Head of caudate nucleus (tissue), 42 donors: Measurements from ENCODE around the gene ERBB4.
A peak's percentile ranks its signal among the peaks of the same experiment; 100 is the strongest.

ENCODE experiments used
- DNase-seq, 42 donors: peaks; one replicate each; pipeline versions ENCODE4 v3.0.0 to v3.0.0-alpha.2; 2020 to 2021; ENCODE audit warnings: mixed read lengths in 7 of 42
- intact Hi-C: fragments of 100-400 bp; cut with DNase I; formaldehyde crosslinking; loops from one replicate; pipeline ENCODE4 v1.15.0; 2022

Gene ERBB4

GRCh38 chr2:211939177-211939576, 599.4 kb downstream of the ERBB4 start:
- DNase-seq, result no peak
- intact Hi-C loops, result no loop called here

GRCh38 chr2:211934811-211935210, 603.8 kb downstream of the ERBB4 start:
- no peak for DNase-seq
- intact Hi-C loops, result no loop called here

GRCh38 chr2:211931314-211931713, 607.3 kb downstream of the ERBB4 start:
- intact Hi-C loops, result no loop called here
- DNase-seq, result no peak

- intact Hi-C loops, result no loop called here
- no peak for DNase-seq
These were observed 608.3 kb downstream of the ERBB4 start for GRCh38 chr2:211930331-211930730.

GRCh38 chr2:211928201-211928600, 610.4 kb downstream of the ERBB4 start:
- intact Hi-C loops, result no loop called here
- peak in 21 of 42 donors; percentile 2 to 51 (median 25) for DNase-seq

GRCh38 chr2:211923019-211923418, 615.6 kb downstream of the ERBB4 start:
- DNase-seq, result no peak
- intact Hi-C loops, result no loop called here

- intact Hi-C loops, result no loop called here
- DNase-seq, result no peak
These were observed 634.6 kb downstream of the ERBB4 start for GRCh38 chr2:211903961-211904360.

GRCh38 chr2:211901226-211901846, 637.3 kb downstream of the ERBB4 start:
- peak in 33 of 42 donors; percentile 2 to 71 (median 25) for DNase-seq
- intact Hi-C loops, result no loop called here

GRCh38 chr2:211900518-211900917, 638.1 kb downstream of the ERBB4 start:
- DNase-seq, result no peak

GRCh38 chr2:211900000-211900399, 638.6 kb downstream of the ERBB4 start:
- intact Hi-C loops, result no loop called here
- no peak for DNase-seq

More at GRCh38 chr2:211900518-211900917, 638.1 kb downstream of the ERBB4 start:
- intact Hi-C loops, result no loop called here

- DNase-seq, result no peak
- intact Hi-C loops, result no loop called here
These were observed 639.9 kb downstream of the ERBB4 start for GRCh38 chr2:211898702-211899101.

GRCh38 chr2:211881449-211881848, 657.2 kb downstream of the ERBB4 start:
- DNase-seq, result no peak
- intact Hi-C loops, result no loop called here

GRCh38 chr2:211879323-211879722, 659.3 kb downstream of the ERBB4 start:
- intact Hi-C loops, result no loop called here
- peak in 20 of 42 donors; percentile 2 to 48 (median 26) for DNase-seq

- intact Hi-C loops, result no loop called here
- no peak for DNase-seq
These were observed 661.5 kb downstream of the ERBB4 start for GRCh38 chr2:211877061-211877460.

GRCh38 chr2:211875488-211875887, 663.1 kb downstream of the ERBB4 start:
- intact Hi-C loops, result no loop called here
- DNase-seq, result no peak

GRCh38 chr2:211868996-211869533, 669.5 kb downstream of the ERBB4 start:
- intact Hi-C loops, result no loop called here
- no peak for DNase-seq

- intact Hi-C loops, result no loop called here
- DNase-seq, result no peak
These were observed 670.7 kb downstream of the ERBB4 start for GRCh38 chr2:211867845-211868451.

- no peak for DNase-seq
- intact Hi-C loops, result no loop called here
These were observed 674.3 kb downstream of the ERBB4 start for GRCh38 chr2:211864328-211864727.

GRCh38 chr2:211860224-211860623, 678.4 kb downstream of the ERBB4 start:
- no peak for DNase-seq
- intact Hi-C loops, result no loop called here

- no peak for DNase-seq
- intact Hi-C loops, result no loop called here
These were observed 683.8 kb downstream of the ERBB4 start for GRCh38 chr2:211854832-211855231.

GRCh38 chr2:211846714-211847113, 691.9 kb downstream of the ERBB4 start:
- DNase-seq, result no peak
- intact Hi-C loops, result no loop called here
